Lower lobe of right lung (tissue), 2 donors: ENCODE results near the gene CLPTM1. TPM values are rescaled to one million over a fixed set of nuclear protein-coding genes. Genes with fewer than 3 reads are reported as not detected.

ENCODE experiments used
- ATAC-seq, 2 donors: fragments of 200-7000 bp; cut with Tn5 transposase; one replicate each; pipeline ENCODE4 v1.9.1; 2020 to 2022; ENCODE audit warnings: mild to moderate bottlenecking in 2 of 2, moderate library complexity in 2 of 2
- DNase-seq: peaks from one replicate; pipeline ENCODE4 v3.0.0-alpha.2; 2020
- H3K27ac ChIP-seq: fragments of 200-600 bp; one replicate; pipeline ENCODE4 v1.8.0; 2022
- H3K27me3 ChIP-seq: fragments of 200-600 bp; one replicate; pipeline ENCODE4 v1.8.0; 2022; ENCODE audit warnings: low read depth
- H3K36me3 ChIP-seq: fragments of 200-600 bp; one replicate; pipeline ENCODE4 v1.8.0; 2022; ENCODE audit warnings: mild to moderate bottlenecking
- H3K4me1 ChIP-seq: fragments of 200-600 bp; one replicate; pipeline ENCODE4 v1.8.0; 2022
- H3K4me3 ChIP-seq: fragments of 200-600 bp; one replicate; pipeline ENCODE4 v1.8.0; 2022; ENCODE audit warnings: mild to moderate bottlenecking
- H3K9me3 ChIP-seq: fragments of 200-600 bp; one replicate; pipeline ENCODE4 v1.8.0; 2022
- CTCF ChIP-seq: fragments of 200-600 bp; IDR thresholded peaks from one replicate; pipeline ENCODE4 v1.8.0; 2022; ENCODE audit warnings: antibody characterized with exemption, mild to moderate bottlenecking
- intact Hi-C: fragments of 100-400 bp; cut with DNase I; formaldehyde crosslinking; loops from one replicate; pipeline ENCODE4 v1.11.0; 2022
- total RNA-seq: library from RNA; stranded (reverse); fragmentation: NEBNext Ultra II Directional; extraction: Animal tissue kit (Norgen Biotek cat#: 25700); gene quantifications from one replicate; pipeline ENCODE4 v1.2.1, GENCODE V29; 2021
- donor health status: DM: no; HTN: yes; CAD: no; lungs with severe emphysema.

The CLPTM1 gene
- total RNA-seq, 1 donor from 2014 or later: 104 TPM

- peaks cover 31% of the 10 kb centered on the region for H3K4me1 ChIP-seq
- TF ChIP-seq CTCF: no peak
- H3K27me3 ChIP-seq: no peaks in the 10 kb centered on the region
- H3K36me3 ChIP-seq: peaks cover 66% of the 10 kb centered on the region
- H3K9me3 ChIP-seq: no peaks in the 10 kb centered on the region
- intact Hi-C loops: no loop called here
- ATAC-seq (no peak), DNase-seq (no peak)
- H3K4me3 ChIP-seq: no peak overlapping the region
- H3K27ac ChIP-seq: no peak overlapping the region
Observed at GRCh38 chr19:45037393-45038169, 82.4 kb downstream of the CLPTM1 start.

GRCh38 chr19:45038931-45039893 is 84.0 kb downstream of the CLPTM1 start, which contains the start of gene CLASRP:
Gene CLASRP, plus strand, starts transcription at chr19:45039045. Its CDS starts 1,168 bp downstream, at chr19:45040213.
- DNase-seq (peak; percentile 93), ATAC-seq (peak; percentile 97 to 99)
- Histone ChIP-seq H3K36me3 (peaks cover 69% of the 10 kb centered on the region), H3K9me3 (no peaks in the 10 kb centered on the region), H3K27ac (peak within 1 kb of the TSS; percentile 98), H3K27me3 (no peaks in the 10 kb centered on the region), H3K4me3 (peak within 1 kb of the TSS; percentile 98), H3K4me1 (peaks cover 36% of the 10 kb centered on the region)
- no peak for TF ChIP-seq CTCF
- intact Hi-C loops: no loop called here

GRCh38 chr19:45040059-45040771 is 85.0 kb downstream of the CLPTM1 start:
- no peaks in the 10 kb centered on the region for H3K9me3 ChIP-seq
- peak overlapping the region; percentile 98 for H3K27ac ChIP-seq
- no peak for TF ChIP-seq CTCF
- no peak for DNase-seq
- peaks cover 45% of the 10 kb centered on the region for H3K4me1 ChIP-seq
- no peaks in the 10 kb centered on the region for H3K27me3 ChIP-seq
- intact Hi-C loops: no loop called here
- peak overlapping the region; percentile 98 for H3K4me3 ChIP-seq
- peak; percentile 5 to 51 for ATAC-seq
- H3K36me3 ChIP-seq: peaks cover 70% of the 10 kb centered on the region

- H3K27me3 ChIP-seq: no peaks in the 10 kb centered on the region
- no peak for TF ChIP-seq CTCF
- H3K36me3 ChIP-seq: peaks cover 72% of the 10 kb centered on the region
- intact Hi-C loops: no loop called here
- peaks cover 52% of the 10 kb centered on the region for H3K4me1 ChIP-seq
- H3K9me3 ChIP-seq: no peaks in the 10 kb centered on the region
- DNase-seq: no peak
- ATAC-seq: no peak
- H3K4me3 ChIP-seq: no peak overlapping the region
- H3K27ac ChIP-seq: no peak overlapping the region
Observed at GRCh38 chr19:45041125-45041524, 85.9 kb downstream of the CLPTM1 start.

Other genes with a start within 250 kb of the CLPTM1 start
- 41.0 TPM for gene BCL3, start 206.7 kb upstream of the CLPTM1 start, total RNA-seq
- 2.3 TPM for gene CBLC, start 177.5 kb upstream of the CLPTM1 start, total RNA-seq
- 205 TPM for gene BCAM, start 146.3 kb upstream of the CLPTM1 start, total RNA-seq
- 75.1 TPM for gene NECTIN2, start 109.1 kb upstream of the CLPTM1 start, total RNA-seq
- gene TOMM40, start 64.1 kb upstream of the CLPTM1 start, total RNA-seq: 40.8 TPM
- gene APOE, start 49.6 kb upstream of the CLPTM1 start, total RNA-seq: 447 TPM
- 816 TPM for gene APOC1, start 40.8 kb upstream of the CLPTM1 start, total RNA-seq
- 0.68 TPM for gene APOC4, start 13.1 kb upstream of the CLPTM1 start, total RNA-seq
- 30.2 TPM for gene APOC2, start 9.3 kb upstream of the CLPTM1 start, total RNA-seq
- 12.2 TPM for gene RELB, start 46.1 kb downstream of the CLPTM1 start, total RNA-seq
- gene CLASRP, start 83.7 kb downstream of the CLPTM1 start, total RNA-seq: 71.7 TPM
- 1.7 TPM for gene ZNF296, start 121.1 kb downstream of the CLPTM1 start, total RNA-seq
- 16.1 TPM for gene GEMIN7, start 123.9 kb downstream of the CLPTM1 start, total RNA-seq
- gene PPP1R37, start 137.8 kb downstream of the CLPTM1 start, total RNA-seq: 29.1 TPM
- not detected for gene NKPD1, start 205.6 kb downstream of the CLPTM1 start, total RNA-seq
- 18.4 TPM for gene TRAPPC6A, start 222.9 kb downstream of the CLPTM1 start, total RNA-seq
- gene BLOC1S3, start 223.4 kb downstream of the CLPTM1 start, total RNA-seq: 15.9 TPM